HepG2 (cell line): ENCODE measurements around the gene SNAI3. TPM values are rescaled to one million over a fixed set of nuclear protein-coding genes. Genes with fewer than 3 reads are reported as not detected.

Experiments used
- ATF1 ChIP-seq: IDR thresholded peaks from 2 replicates; pipeline ENCODE4 v1.6.1; 2016; ENCODE audit warnings: mild to moderate bottlenecking, control low read depth
- ATF2 ChIP-seq: sonication (generic); formaldehyde crosslinking; IDR thresholded peaks from 2 replicates; pipeline ENCODE4 v1.4.0; 2020; ENCODE audit warnings: missing genetic modification reagents
- ATM ChIP-seq: fragments of 450-650 bp; IDR thresholded peaks from 2 replicates; pipeline ENCODE4 v1.7.1; 2017; ENCODE audit warnings: mild to moderate bottlenecking, borderline replicate concordance
- CC2D1A ChIP-seq: sonication (generic); formaldehyde crosslinking; IDR thresholded peaks from 2 replicates; pipeline ENCODE4 v1.8.1; 2023; ENCODE audit warnings: mild to moderate bottlenecking, missing genetic modification reagents
- CEBPG ChIP-seq: IDR thresholded peaks from 2 replicates; pipeline ENCODE4 v1.6.1; 2016
- CERS6 ChIP-seq: sonication (generic); formaldehyde crosslinking; IDR thresholded peaks from 2 replicates; pipeline ENCODE4 v1.5.0; 2020; ENCODE audit warnings: missing genetic modification reagents
- CHCHD3 ChIP-seq: sonication (generic); formaldehyde crosslinking; IDR thresholded peaks from 2 replicates; pipeline ENCODE4 v1.8.0; 2022; ENCODE audit warnings: mild to moderate bottlenecking, missing genetic modification reagents, moderate library complexity
- DNMT3B ChIP-seq: conservative IDR thresholded peaks from 2 replicates; pipeline ENCODE4 v1.6.1; 2016; ENCODE audit warnings: missing biosample characterization, control low read depth
- ERF ChIP-seq: IDR thresholded peaks from 2 replicates; pipeline ENCODE4 v1.6.1; 2018; ENCODE audit warnings: missing biosample characterization, missing genetic modification reagents
- FLYWCH1 ChIP-seq: sonication (generic); formaldehyde crosslinking; IDR thresholded peaks from 2 replicates; pipeline ENCODE4 v1.8.1; 2023; ENCODE audit warnings: mild to moderate bottlenecking, missing genetic modification reagents
- FOXM1 ChIP-seq: sonication (generic); formaldehyde crosslinking; IDR thresholded peaks from 2 replicates; pipeline ENCODE4 v1.5.0; 2020; ENCODE audit warnings: missing genetic modification reagents
- GATA4 ChIP-seq: sonication (generic); IDR thresholded peaks from 2 replicates; pipeline ENCODE4 v1.6.1; 2016; ENCODE audit warnings: antibody characterized with exemption, low read depth, borderline replicate concordance
- HNRNPK ChIP-seq: fragments of 200-400 bp; formaldehyde crosslinking; IDR thresholded peaks from 2 replicates; pipeline ENCODE4 v1.6.1; 2018; ENCODE audit warnings: low read length, low read depth, moderate library complexity, mild to moderate bottlenecking; ENCODE audit not compliant: poor library complexity, severe bottlenecking
- KDM2A ChIP-seq: sonication (generic); formaldehyde crosslinking; IDR thresholded peaks from 2 replicates; pipeline ENCODE4 v1.4.0; 2020; ENCODE audit warnings: low read depth, missing genetic modification reagents, borderline replicate concordance
- PITX1 ChIP-seq: sonication (generic); formaldehyde crosslinking; IDR thresholded peaks from 2 replicates; pipeline ENCODE4 v1.5.1; 2020; ENCODE audit warnings: mild to moderate bottlenecking, missing genetic modification reagents
- RAD51 ChIP-seq: fragments of 450-650 bp; IDR thresholded peaks from 2 replicates; pipeline ENCODE4 v1.6.1; 2016; ENCODE audit warnings: borderline replicate concordance
- RFX1 ChIP-seq: fragments of 450-650 bp; IDR thresholded peaks from 2 replicates; pipeline ENCODE4 v1.6.1; 2017
- ZFP90 ChIP-seq: sonication (generic); formaldehyde crosslinking; IDR thresholded peaks from 2 replicates; pipeline ENCODE4 v1.8.0; 2022; ENCODE audit warnings: missing genetic modification reagents, mild to moderate bottlenecking, inconsistent platforms, borderline replicate concordance
- ZNF17 ChIP-seq: sonication (generic); formaldehyde crosslinking; IDR thresholded peaks from 2 replicates; pipeline ENCODE4 v1.5.0; 2020; ENCODE audit warnings: mild to moderate bottlenecking, missing genetic modification reagents
- ZNF329 ChIP-seq: sonication (generic); formaldehyde crosslinking; IDR thresholded peaks from 2 replicates; pipeline ENCODE4 v1.9.0; 2021; ENCODE audit warnings: low read depth, mild to moderate bottlenecking, missing genetic modification reagents
- ZNF33B ChIP-seq: sonication (generic); formaldehyde crosslinking; IDR thresholded peaks from 2 replicates; pipeline ENCODE4 v1.5.1; 2020; ENCODE audit warnings: mild to moderate bottlenecking, missing genetic modification reagents
- ZNF354B ChIP-seq: sonication (generic); formaldehyde crosslinking; IDR thresholded peaks from 2 replicates; pipeline ENCODE4 v1.8.0; 2022; ENCODE audit warnings: mild to moderate bottlenecking, missing genetic modification reagents
- ZNF441 ChIP-seq: sonication (generic); formaldehyde crosslinking; IDR thresholded peaks from 2 replicates; pipeline ENCODE4 v1.7.0; 2021; ENCODE audit warnings: missing genetic modification reagents, borderline replicate concordance
- ZNF577 ChIP-seq: sonication (generic); formaldehyde crosslinking; IDR thresholded peaks from 2 replicates; pipeline ENCODE4 v1.4.0; 2020; ENCODE audit warnings: mild to moderate bottlenecking, low read depth, missing genetic modification reagents, borderline replicate concordance
- ZNF788 ChIP-seq: sonication (generic); formaldehyde crosslinking; IDR thresholded peaks from 2 replicates; pipeline ENCODE4 v1.5.0; 2020; ENCODE audit warnings: mild to moderate bottlenecking, missing genetic modification reagents, borderline replicate concordance
- polyA plus RNA-seq, 8 experiments: library from polyadenylated mRNA; depleted of rRNA in 3 of 8; stranded (reverse) in 7 of 8; unstranded in 1 of 8; fragments of >200 nt; fragmentation: Illumina TruSeq in 4 of 8; extraction: Trizol in 4 of 8; gene quantifications; 2 replicates each; pipeline versions ENCODE4 v1.2.1 to v1.2.3, GENCODE V29; 2011 to 2016; ENCODE audit warnings: low read depth in 4 of 8, missing spikeins in 1 of 8, mixed read lengths in 1 of 8; ENCODE audit not compliant: insufficient read depth in 1 of 8
- total RNA-seq, 5 experiments: library from RNA; depleted of rRNA; stranded (reverse); fragments of >200 nt; fragmentation: Illumina TruSeq; extraction: Trizol; gene quantifications; 2 replicates each; pipeline ENCODE4 v1.2.3, GENCODE V29; 2016; ENCODE audit warnings: low read depth in 1 of 5
- TF ChIP-seq, protein P1 (sequence below): sonication (generic); formaldehyde crosslinking; IDR thresholded peaks from 2 replicates; pipeline ENCODE4 v1.9.0; 2021; ENCODE audit warnings: missing genetic modification reagents, mild to moderate bottlenecking, borderline replicate concordance
- TF ChIP-seq, protein P2 (sequence below): sonication (generic); formaldehyde crosslinking; IDR thresholded peaks from 2 replicates; pipeline ENCODE4 v1.4.0; 2020; ENCODE audit warnings: missing genetic modification reagents

SNAI3 gene
- total and polyA plus RNA-seq, 2 of the 13 experiments (the other 11 are each of a cell fraction or from before 2014, with no cell fraction given), result 0.09 to 0.18 TPM

DNA sequence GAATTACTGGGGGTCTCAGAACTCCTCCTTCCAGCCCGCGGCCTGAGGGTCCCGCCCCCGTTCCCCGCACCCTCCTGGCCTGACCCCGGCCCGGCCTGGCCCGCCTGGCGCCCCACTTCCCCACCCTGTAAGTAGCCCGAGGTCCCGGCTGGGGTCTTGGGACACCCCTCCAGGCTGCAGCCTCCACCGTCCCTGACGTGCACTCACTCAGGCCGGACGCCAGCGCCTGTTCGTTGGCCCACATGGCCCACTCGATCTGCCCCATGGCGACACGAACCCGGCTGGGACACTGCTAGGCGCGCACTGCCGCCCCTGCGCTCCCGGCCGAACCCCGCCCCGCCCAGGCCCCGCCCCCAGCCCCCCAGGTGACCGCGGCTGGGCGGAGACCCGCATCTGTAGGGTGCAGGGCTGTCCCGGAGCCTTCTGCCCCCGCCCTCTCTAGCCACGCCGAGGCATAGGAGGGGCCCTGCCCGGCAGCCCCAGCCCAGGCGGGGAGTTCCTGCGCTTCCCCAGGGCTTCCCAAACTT is 35.5 kb downstream of the SNAI3 start, which contains the start of gene CYBA (continued):
- TF ChIP-seq CC2D1A (peak; percentile 87; the same call in 1 of the 2 replicates), ZNF33B (CRISPR knock-in tag) (peak; percentile 22; the same call in 1 of the 2 replicates), FOXM1 (CRISPR knock-in tag) (peak; percentile 46; the same call in 1 of the 2 replicates), ATF1 (CRISPR knock-in tag) (no peak), KDM2A (CRISPR knock-in tag) (peak; percentile 88), ATM (no peak), CEBPG (CRISPR knock-in tag) (no peak), ZFP90 (CRISPR knock-in tag) (no peak; the same call in 1 of the 2 replicates), DNMT3B (CRISPR knock-in tag) (no peak), CHCHD3 (CRISPR knock-in tag) (peak; percentile 69; the same call in 1 of the 2 replicates), HNRNPK (peak; percentile 87), RFX1 (no peak), ATF2 (CRISPR knock-in tag) (no peak), FLYWCH1 (no peak), ZNF577 (CRISPR knock-in tag) (no peak), ZNF329 (peak; percentile 86), RAD51 (no peak), PITX1 (CRISPR knock-in tag) (peak; percentile 43; the same call in 1 of the 2 replicates), ZNF354B (CRISPR knock-in tag) (no peak), ERF (CRISPR knock-in tag) (no peak), GATA4 (peak; percentile 50; the same call in 1 of the 2 replicates), CERS6 (CRISPR knock-in tag) (no peak), ZNF788 (CRISPR knock-in tag) (no peak), ZNF17 (CRISPR knock-in tag) (no peak), ZNF441 (CRISPR knock-in tag) (no peak)
- TF ChIP-seq, protein P1, sequence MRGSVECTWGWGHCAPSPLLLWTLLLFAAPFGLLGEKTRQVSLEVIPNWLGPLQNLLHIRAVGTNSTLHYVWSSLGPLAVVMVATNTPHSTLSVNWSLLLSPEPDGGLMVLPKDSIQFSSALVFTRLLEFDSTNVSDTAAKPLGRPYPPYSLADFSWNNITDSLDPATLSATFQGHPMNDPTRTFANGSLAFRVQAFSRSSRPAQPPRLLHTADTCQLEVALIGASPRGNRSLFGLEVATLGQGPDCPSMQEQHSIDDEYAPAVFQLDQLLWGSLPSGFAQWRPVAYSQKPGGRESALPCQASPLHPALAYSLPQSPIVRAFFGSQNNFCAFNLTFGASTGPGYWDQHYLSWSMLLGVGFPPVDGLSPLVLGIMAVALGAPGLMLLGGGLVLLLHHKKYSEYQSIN, result no peak
- TF ChIP-seq, protein P2, sequence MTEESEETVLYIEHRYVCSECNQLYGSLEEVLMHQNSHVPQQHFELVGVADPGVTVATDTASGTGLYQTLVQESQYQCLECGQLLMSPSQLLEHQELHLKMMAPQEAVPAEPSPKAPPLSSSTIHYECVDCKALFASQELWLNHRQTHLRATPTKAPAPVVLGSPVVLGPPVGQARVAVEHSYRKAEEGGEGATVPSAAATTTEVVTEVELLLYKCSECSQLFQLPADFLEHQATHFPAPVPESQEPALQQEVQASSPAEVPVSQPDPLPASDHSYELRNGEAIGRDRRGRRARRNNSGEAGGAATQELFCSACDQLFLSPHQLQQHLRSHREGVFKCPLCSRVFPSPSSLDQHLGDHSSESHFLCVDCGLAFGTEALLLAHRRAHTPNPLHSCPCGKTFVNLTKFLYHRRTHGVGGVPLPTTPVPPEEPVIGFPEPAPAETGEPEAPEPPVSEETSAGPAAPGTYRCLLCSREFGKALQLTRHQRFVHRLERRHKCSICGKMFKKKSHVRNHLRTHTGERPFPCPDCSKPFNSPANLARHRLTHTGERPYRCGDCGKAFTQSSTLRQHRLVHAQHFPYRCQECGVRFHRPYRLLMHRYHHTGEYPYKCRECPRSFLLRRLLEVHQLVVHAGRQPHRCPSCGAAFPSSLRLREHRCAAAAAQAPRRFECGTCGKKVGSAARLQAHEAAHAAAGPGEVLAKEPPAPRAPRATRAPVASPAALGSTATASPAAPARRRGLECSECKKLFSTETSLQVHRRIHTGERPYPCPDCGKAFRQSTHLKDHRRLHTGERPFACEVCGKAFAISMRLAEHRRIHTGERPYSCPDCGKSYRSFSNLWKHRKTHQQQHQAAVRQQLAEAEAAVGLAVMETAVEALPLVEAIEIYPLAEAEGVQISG (CRISPR knock-in tag), result no peak; the same call in 1 of the 2 replicates
